ENCODE results near the gene WDR64.

The WDR64 gene

DNA sequence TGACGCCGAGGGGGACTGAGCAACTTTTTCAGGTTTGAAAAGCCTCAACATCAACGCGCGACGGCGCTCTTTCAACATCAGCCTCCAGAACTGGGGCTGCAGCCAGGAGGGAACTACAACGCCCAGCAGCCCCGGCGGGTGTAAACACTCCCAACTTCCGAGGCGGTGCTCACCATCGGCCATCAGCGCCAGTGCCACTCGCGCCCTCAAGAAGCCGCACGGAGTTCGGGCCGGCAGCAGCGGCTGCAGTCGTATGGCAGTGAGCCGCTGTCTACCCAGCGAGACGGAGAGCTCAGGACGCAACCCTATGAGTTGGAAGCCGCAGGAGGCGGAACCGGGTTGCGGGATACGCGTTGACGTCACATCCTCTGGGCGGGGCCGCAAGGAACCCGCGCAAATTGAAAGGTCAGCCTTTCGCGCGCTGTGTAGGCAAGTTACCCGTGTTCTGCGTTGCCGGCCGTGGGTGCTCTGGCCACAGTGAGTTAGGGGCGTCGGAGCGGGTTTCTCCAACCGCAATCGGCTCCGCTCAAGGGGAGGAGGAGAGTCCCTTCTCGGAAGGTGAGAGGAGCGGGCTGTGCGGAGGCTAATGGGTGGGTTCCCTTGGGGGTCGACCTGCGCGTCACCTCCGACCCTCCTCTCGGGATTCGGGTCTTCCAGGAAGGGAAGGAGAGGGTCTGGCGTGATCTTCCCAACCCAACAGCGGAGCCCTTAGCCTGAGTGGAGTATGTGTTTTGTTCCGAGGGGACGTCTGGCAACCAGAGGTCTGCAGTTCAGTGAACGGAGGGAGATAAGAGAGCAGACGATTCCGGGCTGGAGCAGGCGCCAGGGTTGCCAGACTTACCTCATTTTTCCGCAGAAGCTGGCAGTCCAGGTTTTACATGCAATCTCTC lies 196.0 kb downstream of the WDR64 start, which contains the start of gene EXO1:
TSS of gene EXO1 (plus strand) at position 409 of the 890 bp plus-strand sequence. CDS start 2,222 bp downstream, outside the sequence.
- Histone ChIP-seq H3K9me2 (ENCODE audit: low read depth, low read length) (no peaks in the 10 kb centered on the region), H3K27me3 (ENCODE audit: insufficient read depth, low read length) (no peaks in the 10 kb centered on the region), H3K27ac (ENCODE audit: low read depth, low read length, poor library complexity, severe bottlenecking) (peak within 1 kb of the TSS; percentile 98), H3K4me1 (ENCODE audit: insufficient read depth, low read length, severe bottlenecking) (peaks cover 28% of the 10 kb centered on the region), H3K9ac (ENCODE audit: low read length) (peak within 1 kb of the TSS; percentile 97), H3K36me3 (ENCODE audit: insufficient read depth, low read length) (peaks cover 33% of the 10 kb centered on the region), H3K4me3 (ENCODE audit: low read depth, low read length, poor library complexity, severe bottlenecking) (peak within 1 kb of the TSS; percentile 99), H3K79me2 (ENCODE audit: insufficient read depth, low read length) (peaks cover 11% of the 10 kb centered on the region; the same call in 1 of the 2 replicates), H3K4me2 (ENCODE audit: low read length) (peak within 1 kb of the TSS; percentile 97), H3F3A (ENCODE audit: insufficient read depth, low read length) (no peaks in the 10 kb centered on the region), H4K20me1 (ENCODE audit: insufficient read depth, low read length) (no peaks in the 10 kb centered on the region), H3K9me3 (ENCODE audit: low read length) (no peaks in the 10 kb centered on the region), H2AFZ (ENCODE audit: low read length) (peak within 1 kb of the TSS; percentile 90)
- TF ChIP-seq EZH2 (IDR thresholded peaks at IDR 0.05; ENCODE audit: borderline replicate concordance, low read length), result no peak
- TF ChIP-seq, protein P1, sequence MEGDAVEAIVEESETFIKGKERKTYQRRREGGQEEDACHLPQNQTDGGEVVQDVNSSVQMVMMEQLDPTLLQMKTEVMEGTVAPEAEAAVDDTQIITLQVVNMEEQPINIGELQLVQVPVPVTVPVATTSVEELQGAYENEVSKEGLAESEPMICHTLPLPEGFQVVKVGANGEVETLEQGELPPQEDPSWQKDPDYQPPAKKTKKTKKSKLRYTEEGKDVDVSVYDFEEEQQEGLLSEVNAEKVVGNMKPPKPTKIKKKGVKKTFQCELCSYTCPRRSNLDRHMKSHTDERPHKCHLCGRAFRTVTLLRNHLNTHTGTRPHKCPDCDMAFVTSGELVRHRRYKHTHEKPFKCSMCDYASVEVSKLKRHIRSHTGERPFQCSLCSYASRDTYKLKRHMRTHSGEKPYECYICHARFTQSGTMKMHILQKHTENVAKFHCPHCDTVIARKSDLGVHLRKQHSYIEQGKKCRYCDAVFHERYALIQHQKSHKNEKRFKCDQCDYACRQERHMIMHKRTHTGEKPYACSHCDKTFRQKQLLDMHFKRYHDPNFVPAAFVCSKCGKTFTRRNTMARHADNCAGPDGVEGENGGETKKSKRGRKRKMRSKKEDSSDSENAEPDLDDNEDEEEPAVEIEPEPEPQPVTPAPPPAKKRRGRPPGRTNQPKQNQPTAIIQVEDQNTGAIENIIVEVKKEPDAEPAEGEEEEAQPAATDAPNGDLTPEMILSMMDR (IDR thresholded peaks at IDR 0.05; ENCODE audit: low read length), result peak; percentile 66

DNA sequence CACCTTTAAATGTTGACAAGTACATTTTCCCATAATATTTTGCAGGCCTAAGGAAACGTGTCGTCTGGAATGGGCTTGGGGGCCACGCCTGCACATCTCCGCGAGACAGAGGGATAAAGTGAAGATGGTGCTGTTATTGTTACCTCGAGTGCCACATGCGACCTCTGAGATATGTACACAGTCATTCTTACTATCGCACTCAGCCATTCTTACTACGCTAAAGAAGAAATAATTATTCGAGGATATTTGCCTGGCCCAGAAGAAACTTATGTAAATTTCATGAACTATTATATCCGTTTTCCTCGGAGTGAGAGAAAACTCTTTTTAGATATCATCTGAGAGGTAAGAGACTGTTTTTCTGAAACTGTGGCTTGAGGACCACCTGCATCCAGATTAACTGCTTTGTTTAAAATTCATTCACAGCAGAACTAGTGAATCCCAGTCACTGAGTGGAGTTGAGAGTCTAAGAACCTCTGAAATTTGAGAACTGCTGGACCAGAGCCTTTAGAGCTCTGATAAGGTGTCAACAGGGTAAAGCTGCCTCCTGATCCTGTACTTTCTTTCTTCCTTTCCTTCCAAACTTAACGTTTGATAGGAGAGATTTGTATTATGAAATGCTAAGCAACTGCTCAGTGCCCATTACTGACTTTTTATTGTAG lies 196.7 kb downstream of the WDR64 start:
- Histone ChIP-seq H3K4me3 (ENCODE audit: low read depth, low read length, poor library complexity, severe bottlenecking) (peak overlapping the region; percentile 99), H2AFZ (ENCODE audit: low read length) (peak overlapping the region; percentile 23; the same call in 1 of the 2 replicates), H3K9me2 (ENCODE audit: low read depth, low read length) (no peaks in the 10 kb centered on the region), H3K4me1 (ENCODE audit: insufficient read depth, low read length, severe bottlenecking) (peaks cover 28% of the 10 kb centered on the region), H3K36me3 (ENCODE audit: insufficient read depth, low read length) (peaks cover 41% of the 10 kb centered on the region), H3K27me3 (ENCODE audit: insufficient read depth, low read length) (no peaks in the 10 kb centered on the region), H3K4me2 (ENCODE audit: low read length) (peak overlapping the region; percentile 97), H3K9ac (ENCODE audit: low read length) (peak overlapping the region; percentile 97), H3K27ac (ENCODE audit: low read depth, low read length, poor library complexity, severe bottlenecking) (peak overlapping the region; percentile 98), H3K79me2 (ENCODE audit: insufficient read depth, low read length) (peaks cover 11% of the 10 kb centered on the region; the same call in 1 of the 2 replicates), H3F3A (ENCODE audit: insufficient read depth, low read length) (no peaks in the 10 kb centered on the region), H3K9me3 (ENCODE audit: low read length) (no peaks in the 10 kb centered on the region), H4K20me1 (ENCODE audit: insufficient read depth, low read length) (no peaks in the 10 kb centered on the region)
- no peak for TF ChIP-seq EZH2 (IDR thresholded peaks at IDR 0.05; ENCODE audit: borderline replicate concordance, low read length)
- TF ChIP-seq, protein P1 (IDR thresholded peaks at IDR 0.05; ENCODE audit: low read length), result no peak

DNA sequence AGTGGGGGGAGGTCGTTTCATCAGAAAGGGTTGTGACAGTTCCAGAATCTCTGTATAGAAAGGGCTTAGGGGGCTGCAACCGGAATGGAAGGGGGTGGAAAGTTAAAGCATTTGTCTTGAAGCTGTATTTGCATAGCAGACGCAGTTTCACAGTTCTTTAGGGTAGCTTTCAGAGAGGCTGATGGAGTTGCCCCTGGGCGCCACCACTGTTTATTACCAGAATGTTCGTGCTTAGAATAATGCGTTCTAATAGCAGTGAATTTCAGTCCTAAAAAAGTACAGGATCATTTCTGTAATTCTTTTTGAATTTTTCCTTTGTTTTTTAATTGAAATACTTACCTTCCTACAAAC lies 197.2 kb downstream of the WDR64 start:
- Histone ChIP-seq H4K20me1 (ENCODE audit: insufficient read depth, low read length) (no peaks in the 10 kb centered on the region), H3K4me1 (ENCODE audit: insufficient read depth, low read length, severe bottlenecking) (peaks cover 28% of the 10 kb centered on the region), H3K36me3 (ENCODE audit: insufficient read depth, low read length) (peaks cover 46% of the 10 kb centered on the region), H3K79me2 (ENCODE audit: insufficient read depth, low read length) (peaks cover 11% of the 10 kb centered on the region; the same call in 1 of the 2 replicates), H3K27me3 (ENCODE audit: insufficient read depth, low read length) (no peaks in the 10 kb centered on the region), H3K9ac (ENCODE audit: low read length) (peak overlapping the region; percentile 97), H3F3A (ENCODE audit: insufficient read depth, low read length) (no peaks in the 10 kb centered on the region), H3K4me3 (ENCODE audit: low read depth, low read length, poor library complexity, severe bottlenecking) (peak overlapping the region; percentile 99), H2AFZ (ENCODE audit: low read length) (no peak overlapping the region), H3K4me2 (ENCODE audit: low read length) (peak overlapping the region; percentile 97), H3K9me2 (ENCODE audit: low read depth, low read length) (no peaks in the 10 kb centered on the region), H3K27ac (ENCODE audit: low read depth, low read length, poor library complexity, severe bottlenecking) (peak overlapping the region; percentile 98), H3K9me3 (ENCODE audit: low read length) (no peaks in the 10 kb centered on the region)
- TF ChIP-seq, protein P1 (IDR thresholded peaks at IDR 0.05; ENCODE audit: low read length), result peak; percentile 28; the same call in 1 of the 2 replicates
- no peak for TF ChIP-seq EZH2 (IDR thresholded peaks at IDR 0.05; ENCODE audit: borderline replicate concordance, low read length)
